Measurements from ENCODE around the gene CACNA1D.
A peak's percentile ranks its signal among the peaks of the same experiment; 100 is the strongest.

Gene CACNA1D

GRCh38 chr3:53713626-53714025 is 219.2 kb downstream of the CACNA1D start:
- DNase-seq (ENCODE audit: low read depth, low spot score), result no peak

GRCh38 chr3:53715815-53716483 is 221.5 kb downstream of the CACNA1D start:
- DNase-seq (ENCODE audit: low read depth, low spot score), result no peak

GRCh38 chr3:53716998-53717397 is 222.6 kb downstream of the CACNA1D start:
- no peak for DNase-seq (ENCODE audit: low read depth, low spot score)

- DNase-seq (ENCODE audit: low read depth, low spot score), result no peak
Measured at GRCh38 chr3:53718462-53718861, 224.1 kb downstream of the CACNA1D start.

- DNase-seq (ENCODE audit: low read depth, low spot score), result no peak
Measured at GRCh38 chr3:53719796-53720195, 225.4 kb downstream of the CACNA1D start.

- DNase-seq (ENCODE audit: low read depth, low spot score), result no peak
Measured at GRCh38 chr3:53721187-53722119, 227.0 kb downstream of the CACNA1D start.

GRCh38 chr3:53724566-53724965 is 230.2 kb downstream of the CACNA1D start:
- DNase-seq (ENCODE audit: low read depth, low spot score), result no peak

GRCh38 chr3:53725387-53725995 is 231.1 kb downstream of the CACNA1D start:
- no peak for DNase-seq (ENCODE audit: low read depth, low spot score)

GRCh38 chr3:53726643-53727042 is 232.2 kb downstream of the CACNA1D start:
- DNase-seq (ENCODE audit: low read depth, low spot score), result no peak

GRCh38 chr3:53728606-53729005 is 234.2 kb downstream of the CACNA1D start:
- DNase-seq (ENCODE audit: low read depth, low spot score), result no peak

GRCh38 chr3:53729159-53729558 is 234.7 kb downstream of the CACNA1D start:
- no peak for DNase-seq (ENCODE audit: low read depth, low spot score)

- no peak for DNase-seq (ENCODE audit: low read depth, low spot score)
Measured at GRCh38 chr3:53729618-53730017, 235.2 kb downstream of the CACNA1D start.

GRCh38 chr3:53730576-53730975 is 236.2 kb downstream of the CACNA1D start:
- DNase-seq (ENCODE audit: low read depth, low spot score), result no peak

GRCh38 chr3:53731934-53732624 is 237.7 kb downstream of the CACNA1D start:
- no peak for DNase-seq (ENCODE audit: low read depth, low spot score)

- no peak for DNase-seq (ENCODE audit: low read depth, low spot score)
Measured at GRCh38 chr3:53733446-53733845, 239.0 kb downstream of the CACNA1D start.

GRCh38 chr3:53739966-53740365 is 245.6 kb downstream of the CACNA1D start:
- no peak for DNase-seq (ENCODE audit: low read depth, low spot score)

- DNase-seq (ENCODE audit: low read depth, low spot score), result no peak
Measured at GRCh38 chr3:53740956-53741355, 246.5 kb downstream of the CACNA1D start.

- DNase-seq (ENCODE audit: low read depth, low spot score), result no peak
Measured at GRCh38 chr3:53744351-53744750, 249.9 kb downstream of the CACNA1D start.

GRCh38 chr3:53747559-53747958 is 253.1 kb downstream of the CACNA1D start:
- no peak for DNase-seq (ENCODE audit: low read depth, low spot score)

GRCh38 chr3:53748512-53749271 is 254.3 kb downstream of the CACNA1D start:
- DNase-seq (ENCODE audit: low read depth, low spot score), result peak; percentile 61

GRCh38 chr3:53749448-53749847 is 255.0 kb downstream of the CACNA1D start:
- DNase-seq (ENCODE audit: low read depth, low spot score), result no peak
